GM19395 (cell line): ENCODE measurements around the gene MPC2.

Experiments used
- ATAC-seq: cut with Tn5 transposase; IDR thresholded peaks from one replicate; pipeline ENCODE4 v1.9.1; 2021; ENCODE audit warnings: mild to moderate bottlenecking, moderate library complexity; ENCODE audit not compliant: unreplicated experiment

The MPC2 gene

DNA sequence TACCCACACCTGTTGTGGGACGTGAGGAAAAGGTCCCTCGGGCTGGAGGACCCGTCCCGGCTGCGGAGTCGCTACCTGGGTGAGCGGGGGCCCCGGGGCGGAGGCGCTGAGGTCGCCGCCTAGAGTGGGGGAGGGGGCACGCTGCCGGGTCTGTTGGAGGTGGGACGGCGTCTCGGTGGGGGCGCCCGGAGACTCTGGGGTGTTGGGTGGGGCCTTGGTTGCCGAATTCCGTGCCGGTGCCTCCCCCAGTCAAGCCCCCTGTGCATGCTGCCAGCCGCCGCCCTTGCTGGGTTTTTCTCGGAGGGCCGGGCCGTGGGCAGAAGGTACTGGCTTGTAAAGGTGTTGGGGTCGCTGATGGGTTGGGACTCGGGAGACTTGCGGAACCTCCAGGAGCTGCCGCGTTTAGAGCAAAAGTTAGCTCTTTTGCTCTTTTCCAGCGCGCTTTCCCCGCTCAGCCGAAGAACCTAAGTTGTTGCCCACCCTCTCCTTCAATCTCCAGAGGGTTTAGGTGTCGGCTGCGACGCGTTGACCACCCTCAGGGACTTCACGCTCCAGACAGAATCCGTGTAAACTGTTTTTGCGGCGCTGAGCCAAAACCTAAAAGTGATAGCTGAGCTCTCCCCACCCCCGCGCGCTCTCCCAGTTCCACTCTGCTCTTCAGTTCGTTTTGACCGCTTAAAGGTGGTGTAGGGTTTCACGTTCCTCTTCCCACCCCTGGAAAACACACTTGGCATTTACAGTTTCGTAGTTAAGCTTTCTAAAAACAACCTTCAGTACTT is at the start of gene MPC2:
MPC2 (minus strand) TSS at position 143 of the 779 bp plus-strand sequence. CDS start 1,231 bp downstream, outside the sequence.
- ATAC-seq = peak; percentile 16

DNA sequence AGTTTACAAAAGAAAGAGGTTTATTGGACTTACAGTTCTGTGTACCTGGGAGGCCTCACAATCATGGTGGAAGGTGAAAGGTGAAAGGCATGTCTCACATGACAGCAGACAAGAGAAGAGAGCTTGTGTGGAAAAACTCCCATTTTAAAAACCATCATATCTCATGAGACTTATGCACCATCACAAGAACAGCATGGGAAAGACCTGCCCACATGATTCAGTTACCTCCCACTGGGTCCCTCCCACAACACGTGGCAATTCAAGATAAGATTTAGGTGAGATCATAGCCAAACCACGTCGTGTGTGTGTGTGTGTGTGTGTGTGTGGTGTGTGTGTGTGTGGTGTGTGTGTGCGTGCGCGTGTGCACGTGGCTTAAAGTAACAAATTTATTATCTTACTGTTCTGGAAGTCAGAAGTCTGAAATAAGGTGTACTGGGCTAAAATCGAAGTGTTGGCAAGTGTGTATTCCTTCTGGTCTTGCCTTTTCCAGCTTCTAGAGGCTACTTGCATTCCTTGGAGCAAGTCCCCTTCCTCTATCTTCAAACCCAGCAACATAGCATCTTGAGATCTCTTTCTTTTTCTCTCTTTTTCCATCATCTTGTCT is 48.1 kb upstream of the MPC2 start:
- ATAC-seq = no peak

DNA sequence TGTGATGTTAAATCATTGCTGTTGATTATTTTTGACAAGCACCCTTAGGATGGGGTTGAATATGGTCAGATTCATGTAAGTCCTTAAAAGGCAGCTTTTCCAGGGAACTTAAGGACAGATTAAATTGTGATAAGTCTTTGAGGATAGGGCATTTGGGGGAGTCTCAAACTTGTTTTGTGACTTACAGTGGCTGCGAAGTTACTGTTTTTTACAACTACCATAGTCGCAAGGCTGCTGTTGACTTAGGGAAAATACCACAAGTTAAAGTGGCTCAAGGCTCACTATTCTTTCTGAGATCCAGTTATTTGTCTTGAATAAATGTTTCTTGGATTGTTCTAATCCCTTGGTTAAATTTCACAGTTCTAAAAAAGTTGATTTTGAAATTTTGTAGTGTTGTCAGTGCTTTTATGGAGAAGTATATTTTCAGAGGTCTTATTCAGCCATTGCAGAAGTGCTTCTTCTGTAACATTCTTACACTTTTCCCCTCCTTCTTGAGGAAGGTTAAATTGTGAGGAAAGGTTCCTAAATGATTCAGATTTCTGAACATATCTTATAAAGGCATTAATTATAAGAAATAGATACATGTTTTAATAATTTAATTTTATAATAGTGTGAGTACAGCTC is 47.0 kb upstream of the MPC2 start:
- ATAC-seq = no peak

DNA sequence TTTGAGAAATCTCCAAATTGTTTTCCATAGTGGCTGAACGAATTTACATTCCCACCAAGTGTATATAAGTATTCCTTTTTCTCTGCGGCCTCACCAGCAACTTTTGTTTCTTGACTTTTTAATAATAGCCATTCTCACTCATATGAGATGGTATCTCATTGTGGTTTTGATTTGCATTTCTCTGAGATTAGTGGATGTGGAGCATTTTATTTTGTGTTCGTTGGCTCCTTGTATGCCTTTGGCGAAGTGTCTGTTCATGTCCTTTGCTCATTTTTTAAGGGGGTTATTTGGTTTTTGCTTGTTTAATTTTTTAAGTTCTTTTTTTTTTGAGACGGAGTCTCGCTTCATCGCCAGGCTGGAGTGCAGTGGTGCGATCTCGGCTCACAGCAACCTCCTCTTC is 45.1 kb upstream of the MPC2 start:
- no peak for ATAC-seq

DNA sequence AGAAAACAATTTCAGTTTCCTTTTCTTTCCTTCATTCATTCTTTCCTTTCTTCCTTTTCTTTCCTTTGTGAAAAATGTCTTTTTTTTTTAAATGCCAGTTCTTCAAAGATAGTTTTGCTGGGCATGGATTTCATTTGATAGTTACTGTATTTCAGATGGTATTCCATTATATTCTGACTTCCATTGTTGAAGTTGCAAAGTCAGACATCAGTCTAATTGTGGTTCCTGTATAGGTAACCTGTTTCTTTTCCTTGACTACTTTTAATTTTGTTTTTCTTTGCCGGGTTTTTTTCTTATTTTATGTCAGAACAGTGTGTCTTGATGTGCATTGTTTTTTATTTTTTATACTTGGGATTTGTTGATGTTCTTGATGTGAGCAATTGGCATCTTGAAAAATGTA is 40.4 kb upstream of the MPC2 start:
- ATAC-seq = no peak

DNA sequence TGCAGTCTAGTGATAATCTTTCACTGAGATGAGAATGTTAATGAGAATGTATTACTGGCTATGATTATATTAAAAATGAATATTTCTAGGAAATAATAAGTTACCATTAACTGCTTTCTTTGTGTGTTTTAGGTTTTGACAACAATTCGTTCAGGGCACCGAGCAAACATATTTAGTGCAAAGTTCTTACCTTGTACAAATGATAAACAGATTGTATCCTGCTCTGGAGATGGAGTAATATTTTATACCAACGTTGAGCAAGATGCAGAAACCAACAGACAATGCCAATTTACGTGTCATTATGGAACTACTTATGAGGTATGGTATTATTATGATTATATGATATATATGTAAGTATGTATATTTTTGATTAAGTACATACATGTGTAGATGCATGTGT is 37.8 kb upstream of the MPC2 start:
- ATAC-seq = no peak

DNA sequence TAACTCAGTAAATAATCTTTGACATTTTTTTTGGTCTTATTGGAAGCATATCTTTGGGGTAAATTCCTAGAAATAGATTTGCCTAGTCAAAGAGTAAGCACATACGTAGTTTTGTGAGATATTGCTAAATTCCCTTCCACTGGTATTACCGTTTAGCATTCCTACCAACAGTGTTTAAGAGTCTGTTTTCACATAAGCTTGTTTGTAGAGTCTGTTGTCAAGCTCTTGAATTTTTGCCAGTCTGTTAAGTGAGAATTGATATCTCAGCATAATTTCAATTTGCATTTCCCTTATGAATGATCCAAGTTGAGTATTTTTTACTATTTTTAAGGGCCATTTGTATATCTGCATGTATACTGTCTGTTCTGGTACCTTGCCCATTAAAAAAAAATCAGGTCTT is 37.0 kb upstream of the MPC2 start:
- ATAC-seq = no peak

DNA sequence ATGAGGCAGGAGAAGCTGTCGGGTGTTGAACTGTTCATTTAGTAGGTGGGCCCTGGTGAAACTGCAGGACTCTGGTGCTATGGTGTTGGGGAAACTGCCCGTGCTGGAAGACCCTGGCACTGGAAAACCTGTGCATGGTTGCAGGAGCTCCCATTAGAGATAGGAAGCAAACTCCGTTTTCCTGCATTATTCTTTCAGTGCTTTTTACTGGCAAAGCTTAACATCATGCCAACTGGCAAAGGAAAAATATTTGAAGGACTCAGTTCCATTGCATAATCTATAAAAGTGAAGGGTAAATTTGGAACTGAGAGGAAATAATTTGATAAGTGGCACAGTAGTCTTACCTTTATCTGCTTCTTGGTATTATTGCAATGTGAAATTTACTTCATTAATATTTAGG is 31.7 kb upstream of the MPC2 start:
- no peak for ATAC-seq

DNA sequence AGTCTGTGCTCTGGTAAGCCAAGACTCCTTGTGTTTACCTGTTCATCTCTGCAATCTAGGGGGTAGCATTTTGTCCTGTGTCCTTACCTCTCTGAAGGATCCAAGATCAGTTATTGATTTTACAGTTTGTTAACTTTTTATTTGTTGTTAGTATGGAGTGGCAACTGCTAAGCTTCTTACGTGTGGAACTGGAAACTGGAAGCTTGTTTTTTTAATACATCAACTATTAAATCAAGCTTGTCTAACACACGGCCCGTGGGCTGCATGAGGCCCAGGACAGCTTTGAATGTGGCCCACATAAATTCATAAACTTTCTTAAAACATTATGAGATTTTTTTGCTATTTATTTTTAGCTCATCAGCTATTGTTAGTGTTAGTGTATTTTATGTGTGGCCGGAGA is 29.2 kb upstream of the MPC2 start:
- ATAC-seq = no peak

DNA sequence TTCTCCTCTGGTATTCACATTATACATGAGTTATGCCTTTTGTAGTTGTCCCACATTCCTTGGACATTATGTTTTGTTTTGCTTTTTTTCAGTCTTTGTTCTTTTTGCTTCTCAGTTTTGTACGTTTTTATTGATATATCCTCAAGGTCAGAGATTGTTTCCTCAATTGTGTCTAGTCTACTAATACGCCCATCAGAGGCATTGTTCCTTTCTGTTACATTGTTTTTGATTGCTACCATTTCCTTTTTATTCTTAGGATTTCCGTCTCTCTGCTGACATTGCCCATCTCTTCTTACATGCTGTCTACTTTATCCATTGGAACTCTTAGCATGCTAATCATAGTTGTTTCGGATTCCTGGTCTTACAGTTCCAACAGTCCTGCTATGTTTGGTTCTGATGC is 27.8 kb upstream of the MPC2 start:
- ATAC-seq = no peak

DNA sequence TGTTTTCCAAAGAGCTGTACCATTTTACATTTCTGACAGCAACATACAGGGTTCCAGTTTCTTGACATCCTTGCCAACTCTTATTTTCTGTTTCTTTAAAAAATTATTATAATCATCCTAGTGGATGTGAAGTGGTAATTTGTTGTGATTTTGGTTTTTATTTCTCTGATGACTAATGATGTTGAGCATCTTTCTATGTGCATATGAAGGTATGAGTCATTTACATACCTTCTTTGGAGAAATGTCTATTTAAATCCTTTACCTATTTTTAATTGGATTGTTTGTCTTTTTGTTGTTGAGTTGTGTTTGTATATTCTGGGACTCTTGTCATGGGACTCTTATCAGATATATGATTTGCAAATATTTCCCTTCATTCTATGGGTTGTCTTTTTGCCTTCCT is 20.8 kb upstream of the MPC2 start:
- ATAC-seq = no peak

DNA sequence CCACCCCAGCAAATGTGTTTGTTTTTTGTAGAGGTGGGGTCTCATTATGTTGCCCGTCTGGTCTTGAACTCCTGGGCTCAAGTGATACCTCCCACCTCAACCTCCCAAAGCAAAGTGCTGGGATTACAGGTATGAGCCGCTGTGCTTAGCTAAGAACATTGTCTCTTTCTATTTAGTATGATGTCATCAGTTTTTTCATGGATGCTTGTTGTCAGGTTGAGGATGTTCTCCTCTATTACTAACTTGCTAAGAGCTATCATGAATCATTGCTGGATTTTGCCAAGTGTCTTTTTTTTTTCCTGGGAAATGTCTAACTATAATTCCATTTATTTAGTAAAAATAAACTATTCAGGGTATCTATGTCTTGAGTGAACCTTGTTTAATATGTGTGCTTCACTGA is 19.0 kb upstream of the MPC2 start:
- ATAC-seq = no peak

DNA sequence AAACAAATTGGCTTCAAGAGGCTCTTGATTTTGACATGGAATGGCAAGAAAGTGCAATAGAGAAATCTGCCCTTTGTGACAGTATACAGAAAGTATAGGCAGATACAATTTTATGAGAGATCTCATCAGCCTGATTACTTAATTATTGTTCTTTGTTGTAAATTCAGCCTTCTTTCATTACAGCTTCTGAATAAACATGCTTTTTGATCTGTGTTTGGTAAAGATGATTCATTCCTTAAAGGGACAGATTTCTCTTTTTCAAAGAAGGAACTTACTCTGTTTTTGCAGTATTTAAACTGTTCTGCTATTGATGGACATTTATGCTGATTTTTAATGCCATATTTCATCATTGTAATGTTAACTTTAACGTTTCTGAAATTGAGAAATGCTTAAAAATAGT is 13.7 kb upstream of the MPC2 start:
- no peak for ATAC-seq

DNA sequence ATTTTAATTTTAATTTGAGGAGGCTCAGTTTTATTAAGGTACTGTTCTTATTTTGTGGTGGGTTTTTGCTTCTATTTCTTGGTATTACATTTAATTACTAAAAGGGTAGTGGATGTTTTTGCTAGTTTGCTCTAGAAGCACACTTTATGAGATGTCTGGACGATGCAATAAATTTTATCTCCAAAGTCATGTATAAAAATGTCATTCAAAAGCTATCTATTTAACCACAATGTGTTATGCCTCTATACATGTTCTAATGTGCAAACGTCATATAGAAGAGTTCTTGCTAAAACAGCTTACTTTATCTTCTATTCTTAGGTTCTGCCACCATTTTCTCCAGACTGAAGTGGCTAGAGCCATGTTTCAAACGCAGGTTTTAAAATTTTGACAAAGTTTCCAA is 12.9 kb upstream of the MPC2 start:
- no peak for ATAC-seq

DNA sequence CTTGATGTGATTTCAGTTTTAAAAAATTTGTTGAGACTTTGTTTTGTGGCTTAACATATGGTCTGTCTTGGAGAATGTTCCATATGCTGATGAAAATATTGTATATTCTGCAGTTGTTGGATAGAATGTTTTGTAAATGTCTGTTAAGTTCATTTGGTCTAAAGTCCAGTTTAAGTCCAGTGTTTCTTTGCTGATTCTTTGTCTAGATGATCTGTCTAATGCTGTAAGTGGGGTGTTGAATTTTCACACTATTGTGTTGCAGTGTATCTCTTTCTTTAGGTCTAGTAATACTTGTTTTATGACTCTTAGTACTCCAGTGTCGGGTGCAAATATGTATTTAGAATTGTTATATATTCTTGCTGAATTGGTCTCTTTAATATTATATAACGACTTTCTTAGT is 10.9 kb upstream of the MPC2 start:
- no peak for ATAC-seq

DNA sequence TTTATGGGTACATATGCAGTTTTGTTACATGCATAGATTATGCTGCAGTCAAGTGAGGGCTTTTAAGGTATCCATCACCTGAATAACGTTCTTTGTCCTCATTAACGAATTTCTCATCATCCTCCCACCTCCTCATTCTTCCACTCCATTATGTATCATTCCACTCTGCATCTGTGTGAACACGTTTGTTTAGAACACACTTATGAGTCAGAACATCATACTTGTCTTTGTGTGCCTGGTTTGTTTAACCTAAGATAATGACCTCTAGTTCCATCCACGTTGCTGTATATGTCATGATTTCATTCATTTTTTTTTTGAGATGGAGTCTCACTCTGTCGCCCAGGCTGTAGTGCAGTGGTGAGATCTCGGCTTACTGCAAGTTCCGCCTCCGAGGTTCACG is 6.7 kb upstream of the MPC2 start:
- no peak for ATAC-seq

DNA sequence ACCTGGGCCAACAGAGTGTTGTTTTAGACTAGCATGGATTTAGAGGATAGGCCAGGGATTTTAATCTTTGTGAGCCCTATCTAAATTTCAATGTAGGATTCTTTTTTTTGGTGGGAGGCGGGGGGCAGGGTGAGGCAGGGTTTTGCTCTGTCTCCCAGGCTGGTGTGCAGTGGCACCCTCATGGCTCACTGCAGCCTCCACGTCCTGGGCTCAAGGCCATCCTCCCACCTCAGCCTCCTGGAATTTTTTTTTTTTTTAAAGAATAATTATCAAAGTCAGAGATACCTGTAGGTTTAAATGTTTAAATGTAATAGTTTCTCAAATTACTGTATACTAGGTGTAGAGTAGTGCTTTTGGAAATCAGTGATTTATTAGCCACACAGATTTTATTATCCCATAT is 3.4 kb upstream of the MPC2 start:
- no peak for ATAC-seq

DNA sequence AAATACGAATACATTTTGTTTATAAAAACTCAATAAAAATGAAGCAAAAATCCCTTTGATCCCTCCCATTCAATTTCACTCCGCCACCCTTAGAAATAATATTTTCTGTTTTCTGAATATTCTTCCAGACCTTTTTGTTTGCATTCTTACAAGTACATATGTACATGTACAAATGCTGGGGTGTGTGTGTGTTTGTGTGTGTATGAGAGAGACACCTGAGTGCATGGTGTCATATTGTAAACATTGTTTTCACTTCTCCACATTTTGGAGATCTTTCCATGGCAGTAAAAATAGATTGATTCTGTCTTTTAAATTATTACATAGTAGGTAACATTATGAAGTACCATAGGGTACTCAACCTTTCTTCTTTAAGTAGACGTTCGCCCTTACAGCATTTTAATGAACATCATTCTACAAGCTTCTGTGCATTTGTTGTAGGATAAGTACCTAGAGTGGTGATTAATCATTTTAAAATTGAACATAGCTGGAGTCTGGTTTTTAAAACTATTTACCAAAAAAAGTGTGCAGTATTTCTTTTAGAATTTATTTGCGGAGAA is 1.3 kb upstream of the MPC2 start:
- no peak for ATAC-seq

DNA sequence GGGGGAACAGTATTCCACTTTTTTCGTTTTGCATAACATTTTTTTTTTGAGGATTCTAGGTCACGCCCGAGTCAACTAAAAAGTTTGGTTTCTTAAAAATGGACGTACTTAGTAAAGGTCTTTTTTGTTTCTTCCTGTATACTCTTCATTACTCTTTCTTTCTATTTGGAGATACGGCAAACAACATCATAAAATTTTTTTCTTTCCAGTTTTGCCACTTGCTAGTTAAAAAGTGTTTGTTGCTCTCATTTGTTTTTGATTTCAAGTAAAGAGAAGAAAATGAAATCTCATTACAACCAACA is 788 bp upstream of the MPC2 start:
- ATAC-seq = no peak

DNA sequence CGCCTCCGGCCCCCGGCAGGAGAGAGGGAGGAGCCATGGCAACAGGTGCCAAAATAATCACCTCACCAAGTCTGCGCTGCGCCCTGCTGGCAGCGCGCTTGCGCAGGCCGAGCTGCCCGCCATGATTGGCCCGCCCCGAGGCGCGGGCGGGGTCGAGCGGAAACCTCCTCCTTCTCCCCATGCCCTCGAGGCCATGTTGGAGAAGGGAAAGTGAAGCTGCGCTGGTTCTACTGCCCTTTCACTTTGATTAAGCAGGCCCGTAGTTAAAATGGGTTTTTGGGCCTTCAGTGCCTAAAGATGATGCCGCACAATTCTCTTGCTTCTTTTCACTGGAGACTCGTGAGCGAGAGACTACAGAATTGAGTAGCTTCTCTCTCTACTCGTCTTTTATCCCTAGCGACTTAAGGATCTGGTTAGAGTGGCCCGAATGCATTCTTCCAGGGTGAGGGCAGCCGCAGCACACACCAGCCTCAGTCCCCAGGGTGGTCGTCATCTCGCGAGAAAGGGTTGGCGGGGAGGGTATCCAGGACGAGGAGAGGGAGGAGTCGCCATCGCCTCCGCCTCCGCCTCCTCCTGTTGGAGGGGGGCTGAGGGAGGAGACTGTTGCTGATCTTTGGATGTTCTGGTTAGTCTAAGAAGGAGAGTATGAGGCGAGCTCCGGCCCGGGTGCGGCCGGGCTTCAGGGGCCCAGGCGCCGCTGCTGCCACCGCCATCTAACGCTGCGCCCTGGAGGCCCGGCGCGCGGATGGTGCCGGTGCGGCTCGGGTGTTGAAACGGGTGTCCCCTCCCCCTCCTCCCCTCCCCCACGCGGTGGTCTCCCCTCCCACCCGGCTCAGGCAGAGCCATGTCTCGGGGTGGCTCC is 573 bp downstream of the MPC2 start, which contains the start of gene DCAF6:
DCAF6 (plus strand) TSS at position 616 of the 862 bp plus-strand sequence; CDS start at position 845, 229 bp downstream.
- ATAC-seq = peak; percentile 82
